ENCODE measurements around the gene CPE. TPM values are rescaled to one million over a fixed set of nuclear protein-coding genes. Genes with fewer than 3 reads are reported as not detected.
"Not testable (repeated sequence)": the region's sequence is repeated elsewhere in the genome, so short reads cannot be mapped to it uniquely, and the experiment has no call there.

Gene CPE
- polyA plus RNA-seq (ENCODE audit: insufficient read length in 3 of 3), result 100 to 1,000 TPM in 1 of 3 donors, 10 to 100 TPM in 2; 89.0 to 152 (median 96.9) TPM
- long read RNA-seq, donor 1, transcript CPE-201 (9 exons, 2,421 nt), result major isoform, 42 of 81 reads
- long read RNA-seq, donor 1, partial matches to known transcripts, result 39 of 81 reads
- long read RNA-seq, donor 1, other reads (novel, unspliced or antisense), result 0 of 81 reads
- long read RNA-seq, donor 2, transcript CPE-201 (9 exons, 2,421 nt), result major isoform, 59 of 113 reads
- long read RNA-seq, donor 2, partial matches to known transcripts, result 54 of 113 reads
- long read RNA-seq, donor 2, other reads (novel, unspliced or antisense), result 0 of 113 reads
- long read RNA-seq, donor 3, transcript CPE-201 (9 exons, 2,421 nt), result major isoform, 58 of 146 reads
- long read RNA-seq, donor 3, partial matches to known transcripts, result 88 of 146 reads
- long read RNA-seq, donor 3, other reads (novel, unspliced or antisense), result 0 of 146 reads
- long read RNA-seq, donor 4, transcript CPE-201 (9 exons, 2,421 nt), result major isoform, 28 of 81 reads
- long read RNA-seq, donor 4, partial matches to known transcripts, result 53 of 81 reads
- long read RNA-seq, donor 4, other reads (novel, unspliced or antisense), result 0 of 81 reads
- long read RNA-seq, donor 5, transcript CPE-201 (9 exons, 2,421 nt), result major isoform, 15 of 39 reads
- long read RNA-seq, donor 5, partial matches to known transcripts, result 24 of 39 reads
- long read RNA-seq, donor 5, other reads (novel, unspliced or antisense), result 0 of 39 reads
- long read RNA-seq, donor 6, transcript CPE-201 (9 exons, 2,421 nt), result major isoform, 30 of 47 reads
- long read RNA-seq, donor 6, partial matches to known transcripts, result 17 of 47 reads
- long read RNA-seq, donor 6, other reads (novel, unspliced or antisense), result 0 of 47 reads
- long read RNA-seq, donor 7, transcript CPE-201 (9 exons, 2,421 nt), result major isoform, 53 of 166 reads
- long read RNA-seq, donor 7, partial matches to known transcripts, result 113 of 166 reads
- long read RNA-seq, donor 7, other reads (novel, unspliced or antisense), result 0 of 166 reads
- long read RNA-seq, donor 8, transcript CPE-201 (9 exons, 2,421 nt), result major isoform, 64 of 88 reads
- long read RNA-seq, donor 8, partial matches to known transcripts, result 17 of 88 reads
- long read RNA-seq, donor 8, other reads (novel, unspliced or antisense), result 7 of 88 reads
- long read RNA-seq, donor 9, transcript CPE-201 (9 exons, 2,421 nt), result major isoform, 39 of 104 reads
- long read RNA-seq, donor 9, partial matches to known transcripts, result 64 of 104 reads
- long read RNA-seq, donor 9, other reads (novel, unspliced or antisense), result 0 of 104 reads
- long read RNA-seq, donor 10, transcript CPE-201 (9 exons, 2,421 nt), result major isoform, 24 of 67 reads
- long read RNA-seq, donor 10, partial matches to known transcripts, result 43 of 67 reads
- long read RNA-seq, donor 10, other reads (novel, unspliced or antisense), result 0 of 67 reads
- long read RNA-seq, donor 11, transcript CPE-201 (9 exons, 2,421 nt), result major isoform, 24 of 64 reads
- long read RNA-seq, donor 11, partial matches to known transcripts, result 40 of 64 reads
- long read RNA-seq, donor 11, other reads (novel, unspliced or antisense), result 0 of 64 reads
- long read RNA-seq, donor 12, transcript CPE-201 (9 exons, 2,421 nt), result major isoform, 33 of 78 reads
- long read RNA-seq, donor 12, partial matches to known transcripts, result 45 of 78 reads
- long read RNA-seq, donor 12, other reads (novel, unspliced or antisense), result 0 of 78 reads
- long read RNA-seq, donor 13, transcript CPE-201 (9 exons, 2,421 nt), result major isoform, 15 of 61 reads
- long read RNA-seq, donor 13, partial matches to known transcripts, result 46 of 61 reads
- long read RNA-seq, donor 13, other reads (novel, unspliced or antisense), result 0 of 61 reads
- long read RNA-seq, donor 14, transcript CPE-201 (9 exons, 2,421 nt), result major isoform, 51 of 64 reads
- long read RNA-seq, donor 14, partial matches to known transcripts, result 13 of 64 reads
- long read RNA-seq, donor 14, other reads (novel, unspliced or antisense), result 0 of 64 reads
- long read RNA-seq, donor 15, transcript CPE-201 (9 exons, 2,421 nt), result major isoform, 48 of 107 reads
- long read RNA-seq, donor 15, partial matches to known transcripts, result 54 of 107 reads
- long read RNA-seq, donor 15, other reads (novel, unspliced or antisense), result 5 of 107 reads
- long read RNA-seq, donor 16, transcript CPE-201 (9 exons, 2,421 nt), result major isoform, 54 of 100 reads
- long read RNA-seq, donor 16, partial matches to known transcripts, result 46 of 100 reads
- long read RNA-seq, donor 16, other reads (novel, unspliced or antisense), result 0 of 100 reads

DNA sequence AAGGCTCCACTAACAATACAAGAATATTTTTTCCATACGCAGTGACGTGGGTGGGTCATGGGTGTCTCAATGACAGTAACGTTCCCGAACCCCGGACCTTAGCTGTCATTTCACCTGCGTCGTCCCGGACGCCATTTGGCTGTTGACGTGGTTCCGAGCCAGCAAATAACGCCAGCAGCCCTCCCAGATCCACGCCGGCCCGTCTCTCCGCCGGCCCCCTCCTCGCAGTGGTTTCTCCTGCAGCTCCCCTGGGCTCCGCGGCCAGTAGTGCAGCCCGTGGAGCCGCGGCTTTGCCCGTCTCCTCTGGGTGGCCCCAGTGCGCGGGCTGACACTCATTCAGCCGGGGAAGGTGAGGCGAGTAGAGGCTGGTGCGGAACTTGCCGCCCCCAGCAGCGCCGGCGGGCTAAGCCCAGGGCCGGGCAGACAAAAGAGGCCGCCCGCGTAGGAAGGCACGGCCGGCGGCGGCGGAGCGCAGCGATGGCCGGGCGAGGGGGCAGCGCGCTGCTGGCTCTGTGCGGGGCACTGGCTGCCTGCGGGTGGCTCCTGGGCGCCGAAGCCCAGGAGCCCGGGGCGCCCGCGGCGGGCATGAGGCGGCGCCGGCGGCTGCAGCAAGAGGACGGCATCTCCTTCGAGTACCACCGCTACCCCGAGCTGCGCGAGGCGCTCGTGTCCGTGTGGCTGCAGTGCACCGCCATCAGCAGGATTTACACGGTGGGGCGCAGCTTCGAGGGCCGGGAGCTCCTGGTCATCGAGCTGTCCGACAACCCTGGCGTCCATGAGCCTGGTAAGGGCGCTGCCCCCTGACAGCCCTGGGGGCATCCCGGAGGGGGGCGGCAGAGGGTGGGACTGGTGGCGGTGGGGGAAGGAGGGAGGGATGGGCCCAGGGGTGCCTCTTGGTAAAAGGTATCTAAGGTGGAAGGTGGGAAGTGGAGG, at the start of gene CPE:
TSS of gene CPE (plus strand) at position 264 of the 933 bp plus-strand sequence. CDS start at position 478, 214 bp downstream.
- DNase-seq, result peak; percentile 79

GRCh38 chr4:165330071-165330470, 48.7 kb upstream of the CPE start:
- no peak for DNase-seq

DNA sequence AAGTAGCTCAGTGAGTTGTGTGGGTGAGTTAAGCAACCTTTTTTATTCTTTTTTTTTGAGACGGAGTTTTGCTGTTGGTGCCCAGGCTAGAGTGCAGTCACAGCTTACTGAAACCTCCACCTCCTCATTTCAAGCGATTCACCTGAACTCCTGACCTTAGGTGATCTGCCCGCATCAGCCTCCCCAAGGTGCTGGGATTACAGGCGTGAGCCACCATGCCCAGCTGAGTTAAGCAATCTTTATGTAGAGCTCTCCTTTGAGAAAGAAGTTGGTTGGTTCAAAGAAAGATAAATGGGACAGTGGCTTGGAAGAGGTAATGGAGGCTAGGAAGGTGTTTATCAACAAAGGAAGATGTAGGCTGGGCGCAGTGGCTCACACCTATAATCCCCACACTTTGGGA, 48.1 kb upstream of the CPE start:
- DNase-seq, result no peak

DNA sequence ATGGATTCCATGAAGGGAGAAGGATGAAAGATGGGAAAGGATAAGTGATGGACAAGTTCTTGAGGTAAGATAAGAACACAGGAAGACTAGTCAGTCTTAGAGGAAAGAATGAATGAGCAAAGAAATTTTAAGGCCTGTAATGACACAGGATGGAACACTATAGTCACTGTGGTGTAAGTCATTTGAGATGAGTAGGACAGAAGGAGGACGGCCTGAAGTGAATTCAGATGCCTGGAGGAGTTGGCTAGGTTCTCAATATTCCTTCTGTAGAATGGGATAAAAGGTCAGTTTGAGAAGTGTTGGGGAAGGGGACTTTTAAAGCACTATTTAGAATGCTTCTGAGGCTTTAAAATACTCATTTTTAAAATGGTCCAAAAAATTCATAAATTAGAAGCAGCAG, 47.4 kb upstream of the CPE start:
- no peak for DNase-seq

GRCh38 chr4:165331823-165332222, 47.0 kb upstream of the CPE start:
- DNase-seq, result no peak

- no peak for DNase-seq
These were observed 46.3 kb upstream of the CPE start for GRCh38 chr4:165332502-165332901.

DNA sequence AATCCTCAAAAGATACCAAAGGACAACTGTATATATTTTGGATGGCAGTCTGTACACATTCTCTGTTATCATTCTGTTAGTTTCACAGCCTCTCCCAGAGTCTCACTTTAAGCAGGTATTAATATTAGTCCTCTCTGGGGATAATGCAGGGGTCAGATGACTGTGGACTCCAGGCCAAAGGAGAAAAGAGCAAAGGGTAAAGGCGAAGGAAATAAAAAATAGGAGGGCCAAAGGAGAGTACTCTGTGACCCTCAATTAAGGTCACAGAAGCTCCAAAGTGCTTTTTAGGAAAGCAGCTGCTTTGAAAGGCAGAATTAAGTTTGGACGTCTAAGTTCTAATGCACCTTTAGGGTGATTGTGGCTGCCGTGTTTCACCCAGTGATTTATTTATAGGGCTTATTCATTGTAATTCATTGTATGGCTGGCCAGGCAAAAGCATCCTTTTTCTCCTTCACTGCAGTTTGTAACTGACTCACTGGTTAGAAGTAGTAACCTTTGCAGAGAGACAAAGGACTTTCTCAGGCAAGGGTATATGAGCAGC, 43.6 kb upstream of the CPE start:
- no peak for DNase-seq

DNA sequence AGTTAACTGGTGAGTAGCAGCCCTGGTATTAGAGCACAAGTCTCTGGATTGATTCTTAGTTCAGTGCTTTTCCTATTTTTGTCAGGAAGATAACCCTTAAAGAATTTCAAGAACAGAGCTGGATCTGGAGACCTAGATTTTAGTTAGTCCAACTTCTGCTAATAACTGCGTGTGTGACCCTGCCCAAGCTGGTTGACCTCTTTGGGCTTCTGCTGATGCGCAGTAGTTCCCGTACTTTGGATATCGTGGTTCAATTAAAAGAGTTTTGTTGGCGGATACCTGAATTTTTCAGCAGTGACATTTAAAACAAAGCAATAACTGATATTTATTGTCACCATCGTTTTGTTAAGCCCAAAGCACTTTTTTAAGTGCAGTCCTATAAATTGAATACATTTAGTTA, 42.1 kb upstream of the CPE start:
- no peak for DNase-seq

- not testable (repeated sequence) for DNase-seq
These were observed 36.5 kb upstream of the CPE start for GRCh38 chr4:165342340-165342739.

- no peak for DNase-seq
These were observed 35.2 kb upstream of the CPE start for GRCh38 chr4:165343353-165344191.

DNA sequence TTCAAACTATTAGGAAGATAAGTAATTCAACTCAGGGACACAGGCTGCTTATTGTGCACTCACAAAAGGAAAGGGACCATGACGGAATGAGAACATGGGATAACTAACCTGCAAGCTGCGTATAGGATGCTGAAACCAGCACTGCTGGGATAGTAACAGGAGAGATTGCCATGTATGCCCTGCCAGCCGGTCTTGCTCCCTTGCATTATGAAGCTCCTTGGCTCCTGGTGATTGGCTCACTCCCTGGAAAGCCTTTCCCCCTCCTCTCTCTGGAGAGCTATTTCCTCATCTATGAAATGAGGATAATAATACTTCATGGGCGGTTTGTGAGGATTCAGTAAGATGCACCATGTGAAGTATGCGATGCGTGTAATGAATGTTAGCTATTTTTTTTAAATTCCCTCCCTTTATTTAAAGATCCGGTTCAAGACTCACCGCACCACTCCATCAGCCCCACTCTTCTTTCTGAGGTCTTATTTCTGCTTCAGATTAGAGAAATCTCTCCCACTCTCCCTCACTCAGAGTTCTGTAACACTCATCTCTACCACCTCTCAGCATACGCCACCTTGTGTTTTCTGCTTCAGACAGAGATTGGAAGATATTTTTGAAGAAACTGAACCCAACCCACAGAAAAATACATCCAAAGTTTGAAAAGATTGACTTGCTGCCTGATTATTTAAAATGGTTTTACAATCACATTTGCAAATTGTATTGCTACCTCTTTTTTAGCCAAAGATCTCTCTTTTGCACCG, 33.0 kb upstream of the CPE start:
- DNase-seq, result no peak

GRCh38 chr4:165347647-165348569, 30.9 kb upstream of the CPE start:
- DNase-seq, result no peak

- no peak for DNase-seq
These were observed 27.3 kb upstream of the CPE start for GRCh38 chr4:165351359-165352130.

DNA sequence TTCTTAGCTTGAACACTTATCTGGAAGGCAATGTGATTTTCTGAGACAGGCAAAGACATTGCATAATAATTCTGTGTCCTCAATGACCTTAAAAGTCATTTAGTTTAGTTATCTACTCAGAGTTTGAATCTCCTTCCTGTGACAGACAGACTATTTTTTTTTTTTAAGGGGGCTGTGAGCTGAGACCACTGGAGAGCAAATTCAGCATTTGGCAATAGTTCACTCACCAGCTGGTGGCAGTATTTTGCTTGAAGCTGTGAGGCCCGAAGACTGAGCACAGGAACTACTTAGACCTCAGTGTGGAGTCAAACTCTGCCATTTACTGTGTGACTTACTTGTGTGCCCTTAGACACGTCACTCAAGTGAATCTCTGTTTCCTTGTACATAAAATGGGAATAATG, 22.9 kb upstream of the CPE start:
- peak; percentile 47 for DNase-seq

DNA sequence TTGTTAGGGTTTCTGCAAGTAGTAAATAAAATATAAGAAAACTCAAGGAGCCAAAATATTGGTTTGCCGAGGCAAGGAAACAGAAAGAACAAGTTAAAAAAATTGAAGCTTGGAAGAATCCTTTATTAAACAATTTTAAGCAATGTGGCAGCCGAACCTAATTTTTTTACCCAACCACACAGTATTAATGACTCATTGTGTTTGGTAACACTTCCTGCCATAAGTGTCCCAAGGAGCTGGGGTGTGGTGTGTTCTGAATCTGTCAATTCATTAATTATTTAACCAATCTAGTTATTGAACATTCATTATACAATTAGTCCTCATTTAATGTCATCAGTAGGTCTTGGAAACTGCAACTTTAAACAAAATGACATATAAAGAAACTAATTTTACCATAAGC, 19.3 kb upstream of the CPE start:
- no peak for DNase-seq
